Stimulated activated CD8-positive, alpha-beta memory T cell treated with anti-CD3 and anti-CD28 coated beads, Interleukin-7, amount 100 ng/mL, for 48 hours (primary cell): Measurements from ENCODE around the gene PI4KA.
"Not testable (repeated sequence)": the region's sequence is repeated elsewhere in the genome, so short reads cannot be mapped to it uniquely, and the experiment has no call there.

Source experiments
- DNase-seq, 2 donors: peaks; one replicate each; pipeline ENCODE4 v3.0.0-alpha.2; 2020; ENCODE audit warnings: low read depth in 1 of 2; ENCODE audit errors: extremely low read depth in 1 of 2

Gene PI4KA

DNA sequence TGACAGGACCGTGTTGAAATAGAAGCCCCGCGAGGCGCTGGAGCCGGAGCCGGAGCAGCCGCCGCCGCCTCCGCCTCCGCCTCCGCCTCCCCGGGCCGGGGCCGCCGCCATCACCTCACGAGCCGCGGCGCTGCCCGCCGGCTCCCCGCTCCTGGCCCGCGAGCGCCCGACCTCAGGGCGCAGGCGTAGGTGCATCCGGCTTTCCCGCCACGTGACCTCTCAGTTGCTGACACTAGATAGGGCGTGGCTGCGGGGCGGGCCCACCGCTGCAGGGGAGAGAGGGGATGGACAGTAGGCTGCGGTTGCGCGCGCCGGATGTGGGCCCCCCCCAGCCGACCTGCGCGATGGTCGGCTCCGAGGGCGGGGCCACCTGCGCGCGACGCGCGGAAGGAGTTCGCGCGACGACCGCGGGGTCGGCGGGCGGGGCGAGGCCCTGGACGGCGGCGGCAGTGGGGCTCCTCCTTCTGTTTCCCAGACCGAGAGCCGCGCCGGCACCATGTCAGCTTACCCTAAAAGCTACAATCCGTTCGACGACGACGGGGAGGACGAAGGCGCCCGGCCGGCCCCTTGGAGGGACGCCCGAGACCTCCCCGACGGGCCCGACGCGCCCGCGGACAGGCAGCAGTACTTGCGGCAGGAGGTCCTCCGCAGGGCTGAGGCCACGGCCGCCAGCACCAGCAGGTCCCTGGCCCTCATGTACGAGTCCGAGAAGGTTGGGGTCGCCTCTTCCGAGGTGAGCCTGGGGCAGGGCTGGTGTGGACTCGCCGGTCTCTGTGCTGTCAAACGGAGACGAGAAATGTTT, at the start of gene PI4KA, which contains the start of gene SNAP29:
Gene PI4KA (minus strand): TSS at position 197 of the 802 bp plus-strand sequence. CDS start 86 bp downstream, at position 111.
Gene SNAP29 (plus strand): TSS at position 393 of the 802 bp plus-strand sequence. CDS start 104 bp downstream, at position 497.
- DNase-seq, result peak; percentile 97

- DNase-seq, result no peak
These were observed 47.8 kb upstream of the PI4KA start for GRCh38 chr22:20906387-20906767.

GRCh38 chr22:20905415-20906386, 47.1 kb upstream of the PI4KA start:
- DNase-seq, result no peak

- DNase-seq, result no peak
These were observed 46.4 kb upstream of the PI4KA start for GRCh38 chr22:20904980-20905355.

DNA sequence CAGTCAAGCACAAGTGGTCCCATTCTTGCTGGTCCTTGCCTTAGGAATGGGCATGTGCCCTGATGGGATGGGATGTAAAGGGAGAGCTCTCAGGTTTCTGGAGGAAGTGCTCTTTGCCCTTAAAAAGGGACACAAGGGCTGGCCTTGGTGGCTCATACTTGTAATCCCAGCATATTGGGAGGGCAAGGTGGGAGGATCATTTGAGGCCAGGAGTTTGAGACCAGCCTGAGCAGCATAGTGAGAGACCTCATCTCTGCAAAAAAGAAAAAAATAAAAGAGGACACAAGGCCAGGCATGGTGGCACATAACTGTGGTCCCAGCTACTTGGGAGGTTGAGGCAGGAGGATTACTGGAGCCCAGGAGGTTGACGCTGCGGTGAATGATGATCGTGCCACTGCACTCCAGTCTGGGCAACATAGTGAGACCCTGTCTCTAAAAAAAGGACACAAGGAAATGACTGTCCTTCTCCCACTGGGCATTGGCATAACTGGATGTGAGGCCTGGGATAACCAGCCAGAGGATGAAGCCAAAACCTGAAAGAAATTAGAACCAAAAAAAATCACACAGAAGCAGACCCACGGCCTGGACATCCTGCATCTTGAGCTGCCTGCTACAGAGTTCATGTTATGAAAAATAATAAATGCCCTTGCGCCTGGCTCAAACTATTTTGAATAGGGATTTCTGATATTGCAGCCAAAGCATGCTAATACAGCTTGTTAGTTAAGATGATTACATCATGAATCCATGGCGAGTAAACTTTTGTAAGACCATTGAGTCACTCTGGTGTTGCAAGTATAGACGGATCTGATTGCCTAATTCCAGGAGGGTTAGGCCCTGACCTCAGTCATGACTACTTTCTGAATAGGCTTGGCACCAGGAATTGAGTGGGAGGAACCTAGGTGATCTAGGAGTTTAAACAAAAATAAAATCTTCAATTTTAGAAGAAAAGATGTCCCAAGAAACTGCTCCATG, 45.7 kb upstream of the PI4KA start:
- no peak for DNase-seq

DNA sequence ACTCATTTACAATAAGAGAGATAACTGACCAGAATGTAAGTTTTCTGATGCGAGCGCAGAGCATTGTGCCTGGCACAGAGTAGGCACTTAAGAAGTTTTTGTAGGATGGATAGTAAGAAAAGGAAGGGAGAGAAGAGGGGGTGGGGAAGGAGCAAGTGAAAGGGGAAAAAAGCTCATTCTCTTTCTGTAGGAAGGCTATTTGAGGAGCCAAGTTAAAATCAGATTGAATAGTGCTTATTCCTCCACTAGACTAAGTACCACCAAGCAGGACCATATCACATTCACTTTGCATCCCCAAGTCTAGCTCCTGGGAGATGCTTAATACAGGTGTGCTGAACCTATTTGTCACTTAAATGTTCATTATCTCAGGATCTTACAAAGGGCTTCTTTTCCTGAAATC, 44.5 kb upstream of the PI4KA start:
- DNase-seq, result no peak

DNA sequence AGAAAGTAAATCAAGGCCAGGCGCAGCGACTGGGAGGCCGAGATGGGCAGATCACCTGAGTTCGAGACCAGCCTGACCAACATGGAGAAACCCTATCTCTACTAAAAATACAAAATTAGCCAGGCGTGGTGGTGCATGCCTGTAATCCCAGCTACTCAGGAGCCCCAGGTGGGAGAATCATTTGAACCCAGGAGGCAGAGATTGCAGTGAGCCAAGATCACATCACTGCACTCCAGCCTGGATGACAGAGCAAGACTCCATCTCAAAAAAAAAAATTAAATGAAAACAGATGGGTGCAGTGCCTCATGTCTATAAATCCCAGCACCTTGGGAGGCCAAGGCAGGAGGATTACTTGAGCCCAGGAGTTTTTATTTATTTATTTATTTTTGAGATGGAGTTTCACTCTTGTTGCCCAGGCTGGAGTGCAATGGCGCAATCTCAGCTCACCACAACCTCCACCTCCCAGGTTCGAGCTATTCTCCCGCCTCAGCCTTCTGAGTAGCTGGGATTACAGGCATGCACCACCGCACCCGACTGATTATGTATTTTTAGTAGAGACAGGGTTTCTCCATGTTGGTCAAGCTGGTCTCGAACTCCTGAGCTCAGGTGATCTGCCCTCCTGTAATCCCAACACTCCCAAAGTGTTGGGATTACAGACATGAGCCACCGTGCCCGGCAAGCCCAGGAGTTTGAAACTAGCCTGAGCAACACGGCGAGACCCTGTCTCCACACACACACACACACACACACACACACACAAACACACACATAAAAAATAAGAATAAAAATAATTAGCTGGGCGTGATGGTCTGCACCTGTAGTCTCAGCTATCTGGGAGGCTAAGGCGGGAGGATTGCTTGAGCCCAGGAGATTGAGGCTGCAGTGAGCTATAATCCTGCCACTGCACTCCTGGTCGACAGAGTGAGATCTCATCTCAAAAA, 42.8 kb upstream of the PI4KA start:
- not testable (repeated sequence) for DNase-seq

GRCh38 chr22:20899827-20900423, 41.3 kb upstream of the PI4KA start:
- no peak for DNase-seq

DNA sequence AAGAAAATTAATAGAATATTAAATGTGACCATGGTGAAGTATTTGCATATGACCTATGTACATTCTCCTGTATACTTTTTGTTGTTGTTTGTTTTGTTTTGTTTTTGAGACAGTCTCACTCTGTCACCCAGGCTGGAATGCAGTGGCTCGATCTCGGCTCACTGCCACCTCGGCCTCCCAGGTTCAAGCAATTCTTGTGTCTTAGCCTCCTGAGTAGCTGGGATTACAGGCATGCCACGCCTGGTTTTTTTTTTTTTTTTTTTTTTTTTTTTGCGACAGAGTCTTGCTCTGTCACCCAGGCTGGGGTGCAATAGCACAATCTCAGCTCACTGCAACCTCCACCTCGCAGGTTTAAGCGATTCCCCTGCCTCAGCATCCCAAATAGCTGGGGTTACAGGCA, 39.1 kb upstream of the PI4KA start:
- not testable (repeated sequence) for DNase-seq

- no peak for DNase-seq
These were observed 32.4 kb upstream of the PI4KA start for GRCh38 chr22:20890975-20891374.

GRCh38 chr22:20889904-20890540, 31.4 kb upstream of the PI4KA start:
- DNase-seq, result no peak

DNA sequence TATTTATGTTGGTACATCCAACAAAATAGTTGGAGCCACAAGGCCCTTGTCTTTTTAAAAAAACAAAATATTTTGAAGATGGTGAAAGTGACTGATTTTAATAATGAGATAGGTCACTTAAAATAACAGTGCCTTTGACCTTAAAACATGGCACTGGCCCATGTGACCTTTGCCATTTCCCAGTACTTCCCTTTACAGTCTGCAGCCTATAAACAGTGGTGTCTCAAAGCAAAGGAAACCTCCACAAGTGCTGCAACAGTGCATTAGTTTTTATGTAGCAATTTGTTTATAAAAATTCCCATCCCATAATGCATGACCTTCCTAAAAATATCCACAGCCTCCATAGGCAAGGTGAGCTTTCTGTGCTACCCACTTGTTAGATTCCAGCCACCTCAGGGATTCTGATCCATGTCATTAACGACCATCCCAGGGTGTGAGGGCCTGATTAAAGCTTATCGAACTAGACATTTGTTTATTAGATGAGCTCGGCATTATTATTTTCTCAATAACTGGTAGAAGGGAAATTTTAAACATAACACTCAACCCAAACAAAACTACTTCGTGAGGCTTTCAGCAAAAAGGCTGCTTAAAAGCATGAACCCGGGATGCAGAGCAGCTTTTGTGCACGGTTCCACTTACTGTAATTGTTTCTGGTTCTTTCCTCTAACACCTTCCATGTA, 30.6 kb upstream of the PI4KA start:
- no peak for DNase-seq

- no peak for DNase-seq
These were observed 28.8 kb upstream of the PI4KA start for GRCh38 chr22:20887375-20887774.

DNA sequence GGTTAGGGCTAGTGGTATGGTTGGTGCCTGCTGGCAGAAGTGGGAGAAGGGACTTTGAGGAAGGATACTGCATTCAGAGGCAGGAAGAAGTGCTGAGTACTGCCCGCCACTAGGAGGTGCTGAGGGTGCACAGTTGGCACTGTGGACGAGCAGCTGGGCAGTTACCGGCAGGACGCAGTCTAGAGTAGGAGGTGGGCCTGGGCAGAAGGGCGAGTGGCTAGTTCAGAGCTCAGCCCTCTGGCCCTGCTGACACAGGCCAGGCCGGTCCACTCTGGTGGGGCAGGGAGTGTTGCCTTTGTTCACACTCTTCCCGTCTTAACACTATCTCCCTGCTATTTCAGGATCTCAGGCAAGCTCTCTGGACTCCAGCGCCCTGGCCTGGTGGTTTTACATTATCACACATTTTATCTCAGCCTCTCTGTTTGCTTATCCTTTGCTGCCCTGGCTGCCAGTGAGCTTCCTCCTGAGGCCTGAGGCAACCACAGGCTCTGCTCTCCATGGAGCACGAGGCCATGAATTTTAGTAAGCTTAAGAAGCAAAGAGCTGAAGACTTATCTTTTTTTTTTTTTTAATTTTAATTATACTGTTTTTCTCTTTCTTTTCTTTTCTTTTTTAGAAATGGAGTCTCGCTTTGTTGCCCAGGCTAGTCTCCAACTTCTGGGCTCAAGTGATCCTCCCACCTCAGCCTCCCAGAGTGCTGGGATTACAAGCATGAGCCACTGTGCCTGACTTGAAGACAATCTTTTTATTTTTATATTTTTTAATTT, 27.1 kb upstream of the PI4KA start:
- peak; percentile 7 to 8 for DNase-seq

GRCh38 chr22:20885017-20885556, 26.5 kb upstream of the PI4KA start:
- no peak for DNase-seq

DNA sequence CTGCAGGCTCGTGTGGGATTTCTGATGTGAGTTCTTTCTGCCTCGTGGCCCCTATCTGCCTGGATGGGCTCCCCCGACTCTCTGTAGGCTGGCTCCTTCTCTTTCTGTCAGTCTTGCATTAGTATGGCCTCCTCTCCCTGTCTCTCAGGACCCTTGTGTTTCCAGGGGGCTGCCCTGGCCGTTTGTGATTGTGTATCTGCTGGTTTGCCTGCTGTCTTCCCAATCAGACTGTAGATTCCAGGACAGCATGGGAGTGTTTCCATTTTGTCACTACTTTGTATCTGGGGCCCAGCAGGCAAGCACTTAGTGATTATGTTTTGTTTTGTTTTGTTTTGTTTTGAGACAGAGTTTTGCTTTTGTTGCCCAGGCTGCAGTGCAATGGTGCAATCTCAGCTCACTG, 25.8 kb upstream of the PI4KA start:
- no peak for DNase-seq

GRCh38 chr22:20882855-20883254, 24.2 kb upstream of the PI4KA start:
- DNase-seq, result no peak
